Stimulated activated CD8-positive, alpha-beta memory T cell treated with anti-CD3 and anti-CD28 coated beads, Interleukin-12 subunit alpha, Interleukin-12 subunit beta, amount 100 ng/mL, for 24 hours (primary cell): ENCODE results near the gene PLXND1.

Experiments
- DNase-seq: peaks from one replicate; pipeline ENCODE4 v3.0.0-alpha.2; 2020; ENCODE audit errors: extremely low read depth

Gene PLXND1

GRCh38 chr3:129601713-129602112 is 4.8 kb downstream of the PLXND1 start:
- no peak for DNase-seq

GRCh38 chr3:129600348-129600747 is 6.1 kb downstream of the PLXND1 start:
- DNase-seq: no peak

- no peak for DNase-seq
These were observed 6.9 kb downstream of the PLXND1 start for GRCh38 chr3:129599607-129600006.

GRCh38 chr3:129599073-129599472 is 7.4 kb downstream of the PLXND1 start:
- DNase-seq: no peak

- DNase-seq: no peak
These were observed 8.0 kb downstream of the PLXND1 start for GRCh38 chr3:129598484-129598883.

- DNase-seq: no peak
These were observed 8.5 kb downstream of the PLXND1 start for GRCh38 chr3:129598000-129598381.

- DNase-seq: no peak
These were observed 9.1 kb downstream of the PLXND1 start for GRCh38 chr3:129597087-129597999.

- DNase-seq: no peak
These were observed 10.0 kb downstream of the PLXND1 start for GRCh38 chr3:129596194-129597086.

- no peak for DNase-seq
These were observed 10.8 kb downstream of the PLXND1 start for GRCh38 chr3:129595544-129596193.

GRCh38 chr3:129594907-129595390 is 11.5 kb downstream of the PLXND1 start:
- no peak for DNase-seq

- no peak for DNase-seq
These were observed 12.1 kb downstream of the PLXND1 start for GRCh38 chr3:129594409-129594808.

- DNase-seq: peak; percentile 28
These were observed 12.7 kb downstream of the PLXND1 start for GRCh38 chr3:129593595-129594339.

- DNase-seq: no peak
These were observed 13.3 kb downstream of the PLXND1 start for GRCh38 chr3:129593230-129593594.

- no peak for DNase-seq
These were observed 13.9 kb downstream of the PLXND1 start for GRCh38 chr3:129592381-129593131.

GRCh38 chr3:129591932-129592331 is 14.5 kb downstream of the PLXND1 start:
- no peak for DNase-seq

GRCh38 chr3:129590215-129590614 is 16.3 kb downstream of the PLXND1 start:
- DNase-seq: no peak

- DNase-seq: no peak
These were observed 18.8 kb downstream of the PLXND1 start for GRCh38 chr3:129587566-129588210.

- no peak for DNase-seq
These were observed 19.6 kb downstream of the PLXND1 start for GRCh38 chr3:129586746-129587430.

- DNase-seq: no peak
These were observed 20.4 kb downstream of the PLXND1 start for GRCh38 chr3:129585949-129586657.
